Stomach (tissue), 9 donors: ENCODE results near the gene SPIN1. TPM values are rescaled to one million over a fixed set of nuclear protein-coding genes. Genes with fewer than 3 reads are reported as not detected.

Experiments used
- DNase-seq, 2 donors: peaks; one replicate each; pipeline versions ENCODE4 v3.0.0 to v3.0.0-alpha.2; 2013 to 2019
- H3K27ac ChIP-seq, 5 donors: fragments of 200-600 bp in 4 of 5; sonication (generic) in 4 of 5; one replicate each; pipeline ENCODE4 v1.5.1; 2013 to 2019; ENCODE audit warnings: mild to moderate bottlenecking in 1 of 5, moderate library complexity in 1 of 5
- H3K27me3 ChIP-seq, 3 donors: fragments of 200-600 bp; sonication (generic); one replicate each; pipeline ENCODE4 v1.5.1; 2017 to 2019; ENCODE audit warnings: mixed run types in 1 of 3
- H3K36me3 ChIP-seq, 4 donors: fragments of 200-600 bp; sonication (generic); 1 replicate in 3 of 4; 2 replicates in 1 of 4; pipeline ENCODE4 v1.5.1; 2016 to 2019
- H3K4me1 ChIP-seq, 4 donors: fragments of 200-600 bp; sonication (generic); one replicate each; pipeline ENCODE4 v1.5.1; 2016 to 2019
- H3K4me3 ChIP-seq, 4 donors: fragments of 200-600 bp; sonication (generic) in 3 of 4; one replicate each; pipeline ENCODE4 v1.5.1; 2016 to 2019; ENCODE audit warnings: mild to moderate bottlenecking in 1 of 4
- H3K9me3 ChIP-seq, 4 donors: fragments of 200-600 bp; sonication (generic); one replicate each; pipeline ENCODE4 v1.5.1; 2016 to 2019
- CTCF ChIP-seq, 7 experiments: fragments of 450-650 bp in 4 of 7; fragments of 200-600 bp in 3 of 7; sonication (generic) in 3 of 7; IDR thresholded peaks; one replicate each; pipeline ENCODE4 v1.5.1; 2016 to 2019; ENCODE audit warnings: antibody characterized with exemption in 7 of 7, control low read depth in 2 of 7, mild to moderate bottlenecking in 1 of 7
- EP300 ChIP-seq: sonication (generic); formaldehyde crosslinking; IDR thresholded peaks from one replicate; pipeline ENCODE4 v1.6.1; 2017; ENCODE audit warnings: antibody characterized with exemption
- POLR2A ChIP-seq, 4 donors: fragments of 450-650 bp; IDR thresholded peaks; one replicate each; pipeline ENCODE4 v1.6.1; 2016; ENCODE audit warnings: antibody characterized with exemption in 4 of 4, control low read depth in 2 of 4, mild to moderate bottlenecking in 1 of 4, moderate library complexity in 1 of 4
- POLR2AphosphoS5 ChIP-seq, 3 donors: sonication (generic); formaldehyde crosslinking; IDR thresholded peaks; one replicate each; pipeline ENCODE4 v1.6.1; 2016; ENCODE audit warnings: antibody characterized with exemption in 3 of 3
- WGBS, 5 donors: extraction: QIAGEN DNeasy Blood & Tissue Kit in 3 of 5; methylation state at CpG; one replicate each; pipeline versions ENCODE4 v1.1.5 to v1.1.7; 2013 to 2018; 5-methylcytosine and 5-hydroxymethylcytosine counted together
- intact Hi-C: fragments of 100-400 bp; cut with DNase I; formaldehyde crosslinking; loops from one replicate; pipeline ENCODE4 v1.15.1; 2023; ENCODE audit warnings: low total_unique reads
- polyA plus RNA-seq, 3 donors: library from polyadenylated mRNA; stranded (reverse); fragments of 200-250 nt; gene quantifications; one replicate each; pipeline ENCODE4 v1.2.3, GENCODE V29; 2013
- total RNA-seq, 5 donors: library from RNA; depleted of rRNA; stranded (reverse); fragments of >200 nt; gene quantifications; one replicate each; pipeline versions ENCODE4 v1.1.0 to v1.2.3, GENCODE V29; 2014 to 2016
- donor health status: healthy with polysubstance abuse.
- donor health status: Bipolar disorder and iron deficiency.
- donor health status: healthy.

Gene SPIN1
- total and polyA plus RNA-seq, 8 donors = 18.3 to 120 (median 33.8) TPM

DNA sequence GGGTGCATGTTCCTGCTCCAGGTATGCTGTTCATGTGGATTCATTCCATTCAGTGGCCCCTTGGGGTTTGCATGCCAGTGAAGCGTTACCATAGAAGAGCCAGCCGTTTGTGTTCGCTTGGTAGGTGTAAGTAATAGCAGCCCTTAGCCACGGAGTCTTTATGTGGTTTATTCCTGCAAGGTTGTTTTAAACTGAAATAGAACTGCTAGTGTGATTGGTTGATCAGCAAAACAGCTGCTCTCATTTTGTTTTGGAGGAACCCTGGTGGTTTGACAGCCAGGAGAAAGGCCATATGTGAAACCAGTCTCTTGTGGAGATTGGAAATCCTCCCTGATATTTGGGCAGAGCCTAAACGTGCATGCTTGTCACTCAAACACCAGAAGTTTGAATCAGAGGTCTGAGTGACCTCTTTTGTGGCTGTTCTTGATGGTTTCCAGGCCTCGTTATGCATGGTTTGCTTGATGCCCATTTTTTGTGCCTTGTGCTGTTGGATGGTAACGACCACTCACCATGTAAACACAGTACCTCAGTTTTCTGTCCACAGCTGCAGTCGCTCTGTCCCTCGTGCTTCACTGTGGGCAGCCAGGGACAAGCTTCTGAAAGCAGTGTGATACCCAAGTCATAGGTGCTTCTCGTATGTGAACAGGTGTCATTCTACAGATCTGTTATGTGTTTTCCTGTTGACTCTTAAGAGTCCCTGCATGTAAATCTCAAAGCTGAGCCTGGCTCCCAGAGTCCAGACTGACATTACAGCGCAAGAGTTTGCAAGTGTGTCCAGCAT lies 88.4 kb downstream of the SPIN1 start:
- H3K4me1 ChIP-seq = peaks cover 0 to 14% (median 0%) of the 10 kb centered on the region in 4 donors
- DNase-seq = no peak
- no peak overlapping the region for H3K4me3 ChIP-seq
- TF ChIP-seq EP300 = no peak
- TF ChIP-seq CTCF (IDR thresholded peaks at IDR 0.05) = no peak
- no peak for TF ChIP-seq POLR2AphosphoS5 (IDR thresholded peaks at IDR 0.05)
- no peak for TF ChIP-seq POLR2A (IDR thresholded peaks at IDR 0.05)
- no peaks in the 10 kb centered on the region for H3K9me3 ChIP-seq
- H3K36me3 ChIP-seq = peaks cover 3 to 51% (median 47%) of the 10 kb centered on the region in 4 donors
- H3K27ac ChIP-seq = no peak overlapping the region
- intact Hi-C loops = no loop called here
- no peaks in the 10 kb centered on the region for H3K27me3 ChIP-seq
- WGBS, 5 donors = 83 to 86% (median 84%) methylated on average over 11 of the region's 11 CpGs

- TF ChIP-seq POLR2A (IDR thresholded peaks at IDR 0.05) (no peak), POLR2AphosphoS5 (IDR thresholded peaks at IDR 0.05) (no peak), EP300 (no peak), CTCF (IDR thresholded peaks at IDR 0.05) (no peak)
- 80 to 93% (median 83%) methylated on average over 3 of the region's 3 CpGs for WGBS, 5 donors
- Histone ChIP-seq H3K9me3 (no peaks in the 10 kb centered on the region), H3K36me3 (peaks cover 3 to 49% (median 46%) of the 10 kb centered on the region in 4 donors), H3K27ac (no peak overlapping the region), H3K4me1 (peaks cover 0 to 14% (median 0%) of the 10 kb centered on the region in 4 donors), H3K4me3 (no peak overlapping the region), H3K27me3 (no peaks in the 10 kb centered on the region)
- no peak for DNase-seq
- intact Hi-C loops = no loop called here
These were observed 89.1 kb downstream of the SPIN1 start for GRCh38 chr9:88477300-88477751.

DNA sequence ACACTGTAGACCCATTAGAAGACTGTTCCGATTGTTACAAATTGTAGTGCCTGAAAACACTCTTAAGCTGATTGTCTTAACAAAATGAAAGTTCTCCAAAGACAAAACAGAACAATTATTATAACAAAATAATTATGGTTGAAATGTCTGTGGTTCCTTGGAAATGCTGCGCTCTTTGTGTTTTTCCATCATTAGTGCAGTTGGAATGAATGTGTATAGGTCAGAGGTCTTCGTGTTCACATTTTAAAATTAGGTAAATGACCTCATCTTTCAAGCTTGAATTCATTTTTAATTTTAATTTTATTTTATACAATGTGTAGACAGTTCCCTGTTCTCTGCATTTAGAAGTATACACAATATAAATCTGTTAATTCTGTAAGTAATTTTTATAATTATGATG lies 90.0 kb downstream of the SPIN1 start:
- H3K36me3 ChIP-seq = peaks cover 3 to 47% (median 44%) of the 10 kb centered on the region in 4 donors
- intact Hi-C loops = no loop called here
- H3K27ac ChIP-seq = no peak overlapping the region
- H3K9me3 ChIP-seq = no peaks in the 10 kb centered on the region
- 85 to 97% (median 96%) methylated on average over 3 of the region's 3 CpGs for WGBS, 5 donors
- DNase-seq = no peak
- H3K4me3 ChIP-seq = no peak overlapping the region
- no peak for TF ChIP-seq POLR2A (IDR thresholded peaks at IDR 0.05)
- TF ChIP-seq CTCF (IDR thresholded peaks at IDR 0.05) = no peak
- TF ChIP-seq POLR2AphosphoS5 (IDR thresholded peaks at IDR 0.05) = no peak
- no peak for TF ChIP-seq EP300
- peaks cover 0 to 14% (median 0%) of the 10 kb centered on the region in 4 donors for H3K4me1 ChIP-seq
- no peaks in the 10 kb centered on the region for H3K27me3 ChIP-seq

DNA sequence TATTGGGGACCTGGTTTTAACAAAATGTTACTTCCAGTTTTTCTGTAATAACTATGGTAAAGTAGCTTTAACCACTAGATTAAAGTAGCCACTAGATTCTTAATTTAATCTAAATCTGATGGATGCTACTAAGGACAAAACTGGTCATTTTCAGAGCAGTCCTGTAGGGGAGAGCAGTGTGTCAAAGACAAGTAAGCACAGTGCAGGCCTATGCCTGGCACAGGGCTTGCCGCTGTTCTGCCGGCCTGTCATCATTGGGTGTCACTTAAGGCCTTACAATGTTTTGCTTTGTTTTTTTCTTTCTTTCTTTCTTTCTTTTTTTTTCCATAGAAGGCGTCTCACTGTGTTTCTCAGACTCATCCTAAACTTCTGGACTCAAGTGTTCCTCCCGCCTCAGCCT lies 93.7 kb downstream of the SPIN1 start:
- H3K27me3 ChIP-seq = no peaks in the 10 kb centered on the region
- 77 to 98% (median 93%) methylated on average over 4 of the region's 4 CpGs for WGBS, 5 donors
- H3K4me3 ChIP-seq = no peak overlapping the region
- intact Hi-C loops = no loop called here
- TF ChIP-seq POLR2AphosphoS5 (IDR thresholded peaks at IDR 0.05) (no peak), EP300 (no peak), POLR2A (IDR thresholded peaks at IDR 0.05) (no peak), CTCF (IDR thresholded peaks at IDR 0.05) (no peak)
- no peaks in the 10 kb centered on the region for H3K9me3 ChIP-seq
- H3K36me3 ChIP-seq = peaks cover 0 to 45% (median 25%) of the 10 kb centered on the region in 4 donors
- no peak for DNase-seq
- H3K4me1 ChIP-seq = peaks cover 0 to 5% (median 0%) of the 10 kb centered on the region in 4 donors
- H3K27ac ChIP-seq = no peak overlapping the region
